ENCODE results near the gene NAPEPLD.
A peak's percentile ranks its signal among the peaks of the same experiment; 100 is the strongest.
"Not testable (repeated sequence)": the region's sequence is repeated elsewhere in the genome, so short reads cannot be mapped to it uniquely, and the experiment has no call there.

NAPEPLD gene

DNA sequence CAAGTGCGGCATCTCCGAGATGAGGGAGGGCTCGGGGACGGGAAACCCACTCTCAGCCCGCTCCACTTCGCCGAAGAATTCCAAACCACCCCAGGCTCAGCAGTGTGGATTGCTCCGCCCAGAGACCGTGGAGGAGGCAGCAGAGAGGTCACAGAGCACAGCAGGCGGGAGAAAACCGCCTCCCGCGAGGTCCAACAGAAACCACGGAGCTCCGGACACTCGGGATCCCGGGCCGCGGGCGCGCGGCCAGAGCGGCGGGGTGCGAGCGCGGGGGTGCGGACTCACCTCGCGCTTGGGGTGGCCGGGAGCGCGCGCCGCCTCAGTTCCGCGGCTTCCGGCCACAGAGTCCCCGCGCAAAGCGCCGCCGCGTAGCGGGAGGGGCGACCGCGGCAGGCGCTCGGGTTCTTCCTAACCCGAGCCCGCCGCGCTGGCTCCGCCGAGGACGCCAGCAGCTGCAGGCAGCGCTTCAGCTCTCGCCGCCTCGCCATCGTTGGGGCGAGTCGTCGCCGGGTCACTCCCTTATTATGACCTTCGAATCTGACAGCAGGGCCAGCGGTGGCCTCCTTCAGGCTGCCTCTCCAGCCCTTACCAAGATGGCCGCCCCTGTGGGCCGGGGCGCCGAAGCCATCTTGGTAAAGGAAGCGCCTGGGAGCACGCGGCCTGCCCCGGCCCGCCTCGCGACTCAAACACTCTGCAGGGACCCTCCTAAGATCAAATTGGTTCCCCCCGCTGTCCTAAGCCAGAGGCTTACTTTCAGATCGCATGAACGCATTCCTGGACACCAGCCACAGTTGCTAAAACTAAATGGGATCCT is at the start of gene NAPEPLD:
NAPEPLD (minus strand) TSS at position 106 of the 814 bp plus-strand sequence. CDS start 20,323 bp downstream, outside the sequence.
- H3K4me3 ChIP-seq (ENCODE audit: low read length), result peak within 1 kb of the TSS; percentile 86
- no peak for TF ChIP-seq CTCF (conservative IDR thresholded peaks at IDR 0.05; ENCODE audit: low read length)
- DNase-seq (ENCODE audit: low read depth), result peak; percentile 87

GRCh38 chr7:103198079-103198478 is 49.2 kb upstream of the NAPEPLD start:
- H3K4me3 ChIP-seq (ENCODE audit: low read length); DNase-seq (ENCODE audit: low read depth): not testable (repeated sequence)

- H3K4me3 ChIP-seq (ENCODE audit: low read length); DNase-seq (ENCODE audit: low read depth): not testable (repeated sequence)
These were observed 46.5 kb upstream of the NAPEPLD start for GRCh38 chr7:103195364-103195763.

DNA sequence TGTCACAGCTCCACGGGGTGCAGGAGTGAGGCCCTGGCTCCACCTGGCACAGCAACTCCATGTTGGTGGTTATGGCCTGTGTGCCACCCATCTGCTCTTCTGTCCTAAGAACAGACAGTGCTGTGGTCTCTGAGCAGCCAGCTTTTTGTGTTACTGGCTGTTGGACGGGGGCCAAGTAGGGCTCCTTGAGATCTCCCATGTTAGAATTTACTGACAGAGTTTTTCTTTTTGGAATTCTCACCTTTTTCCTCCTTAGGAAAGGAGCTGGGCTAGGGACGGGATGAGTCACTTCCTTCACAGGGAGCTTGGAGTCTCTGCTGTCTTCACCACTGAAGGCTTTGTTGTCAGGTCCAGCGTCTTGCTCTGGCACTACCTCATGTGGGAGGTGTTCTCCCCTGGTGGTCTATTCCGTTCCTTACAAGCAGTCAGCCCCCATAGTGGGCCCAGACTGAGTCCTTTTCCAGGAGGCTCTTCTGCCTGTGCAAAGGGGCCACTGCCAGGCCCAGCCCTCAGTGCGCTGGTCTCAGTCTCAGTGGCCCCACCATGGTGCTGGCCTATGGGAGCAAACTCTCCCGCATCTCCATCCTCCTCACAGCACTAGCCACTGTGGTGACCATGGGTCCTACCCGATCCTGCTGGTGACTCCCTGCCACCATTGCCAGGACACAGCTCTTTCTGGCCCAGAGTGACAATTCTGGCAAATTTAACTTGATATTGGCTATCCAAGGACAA is 23.7 kb upstream of the NAPEPLD start:
- not testable (repeated sequence) for H3K4me3 ChIP-seq (ENCODE audit: low read length); DNase-seq (ENCODE audit: low read depth)

DNA sequence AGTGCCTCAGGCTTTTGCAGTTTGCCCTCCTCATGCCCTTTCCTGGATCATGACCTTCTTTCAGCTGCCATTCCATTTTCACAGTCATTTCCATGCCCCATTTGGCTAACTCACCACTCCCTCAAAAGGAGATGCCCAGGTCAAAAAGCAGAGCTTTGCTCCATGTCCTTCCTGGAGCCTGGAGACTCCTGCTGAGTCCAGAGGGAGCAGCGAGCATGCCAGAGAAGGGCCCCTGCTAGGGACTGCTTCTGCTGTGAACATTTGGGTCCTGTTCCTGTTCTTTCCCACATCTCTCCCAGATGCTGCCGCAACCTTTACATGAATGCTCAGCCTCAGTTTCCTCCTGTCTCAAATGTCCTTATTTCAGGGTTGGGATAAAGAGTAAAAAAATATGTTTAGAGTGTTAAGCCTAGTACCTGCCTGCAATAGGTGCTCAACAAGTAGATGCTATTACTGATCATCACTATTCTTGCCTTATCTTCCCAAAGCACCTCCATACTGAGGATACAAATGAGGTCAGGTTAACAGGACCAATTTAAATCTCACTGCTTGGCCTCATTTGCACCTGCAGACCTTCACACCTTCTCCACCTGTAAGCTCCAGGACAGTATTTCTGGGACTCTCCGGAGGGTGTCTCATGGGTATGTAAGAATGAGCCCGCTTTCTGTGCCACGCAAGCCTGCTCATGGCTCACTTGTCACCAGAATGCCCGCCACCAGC is 23.0 kb upstream of the NAPEPLD start:
- not testable (repeated sequence) for DNase-seq (ENCODE audit: low read depth); H3K4me3 ChIP-seq (ENCODE audit: low read length)

DNA sequence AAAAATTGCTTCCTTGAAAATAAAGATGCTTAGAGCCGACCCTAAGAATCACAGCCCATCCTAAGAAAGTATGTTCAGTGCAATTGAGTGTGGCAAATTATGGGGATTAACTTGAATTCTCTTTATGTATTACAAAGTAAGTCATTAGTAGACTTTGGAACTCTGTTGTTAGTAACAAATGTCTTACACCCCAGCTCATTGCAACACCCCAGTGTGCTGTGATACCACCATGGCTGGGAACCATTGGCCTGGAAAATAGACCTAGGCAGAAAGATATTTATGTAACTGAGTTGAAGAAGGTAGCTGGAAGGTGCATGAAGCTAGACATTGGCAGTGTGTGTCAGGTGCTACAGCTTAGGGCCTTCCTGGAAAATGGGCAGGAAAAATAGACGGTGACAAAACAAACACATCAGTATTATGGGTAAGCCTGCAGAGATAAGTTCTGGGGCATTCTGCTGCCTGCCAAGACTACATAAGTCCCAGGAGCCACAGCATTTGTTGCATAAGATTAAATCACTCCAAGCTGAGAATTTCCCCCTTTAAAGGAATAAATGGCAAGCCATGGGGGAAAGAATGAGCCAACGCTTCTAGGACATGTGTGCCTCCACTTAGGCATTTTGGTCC is 18.1 kb upstream of the NAPEPLD start:
- DNase-seq (ENCODE audit: low read depth); H3K4me3 ChIP-seq (ENCODE audit: low read length): not testable (repeated sequence)

- not testable (repeated sequence) for H3K4me3 ChIP-seq (ENCODE audit: low read length); DNase-seq (ENCODE audit: low read depth)
These were observed 14.4 kb upstream of the NAPEPLD start for GRCh38 chr7:103163087-103163825.

GRCh38 chr7:103162641-103163040 is 13.7 kb upstream of the NAPEPLD start:
- DNase-seq (ENCODE audit: low read depth), result peak; percentile 53
- H3K4me3 ChIP-seq (ENCODE audit: low read length), result not testable (repeated sequence)

DNA sequence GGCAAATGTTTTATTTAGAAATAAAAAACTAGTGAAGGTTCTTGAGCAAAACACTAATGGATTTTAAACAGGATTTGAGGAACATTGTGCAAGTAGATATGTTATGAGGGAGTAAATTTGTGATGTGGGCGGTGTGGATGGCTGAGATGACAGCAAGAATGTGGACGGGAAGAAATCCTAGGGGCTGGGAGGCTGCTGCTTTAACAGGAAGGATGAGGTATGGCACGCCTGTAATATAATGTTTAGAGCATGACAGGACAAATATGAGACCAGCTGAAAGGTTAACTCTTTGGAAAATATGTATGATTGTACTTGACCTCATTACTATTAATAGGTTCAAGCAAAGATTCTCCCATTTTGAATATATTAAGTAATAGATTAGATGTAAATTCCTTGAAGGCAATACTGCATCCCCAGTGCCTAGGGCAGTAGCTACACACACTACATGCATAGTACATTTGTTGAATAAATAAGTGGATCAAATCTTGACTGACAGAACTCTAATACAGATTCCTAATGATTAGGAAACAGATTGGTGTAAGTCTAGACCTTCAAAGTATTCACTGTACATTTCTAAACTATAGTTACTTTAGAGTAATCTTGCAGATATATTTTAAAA is 13.2 kb upstream of the NAPEPLD start:
- H3K4me3 ChIP-seq (ENCODE audit: low read length), result not testable (repeated sequence)
- peak; percentile 22 for DNase-seq (ENCODE audit: low read depth)

DNA sequence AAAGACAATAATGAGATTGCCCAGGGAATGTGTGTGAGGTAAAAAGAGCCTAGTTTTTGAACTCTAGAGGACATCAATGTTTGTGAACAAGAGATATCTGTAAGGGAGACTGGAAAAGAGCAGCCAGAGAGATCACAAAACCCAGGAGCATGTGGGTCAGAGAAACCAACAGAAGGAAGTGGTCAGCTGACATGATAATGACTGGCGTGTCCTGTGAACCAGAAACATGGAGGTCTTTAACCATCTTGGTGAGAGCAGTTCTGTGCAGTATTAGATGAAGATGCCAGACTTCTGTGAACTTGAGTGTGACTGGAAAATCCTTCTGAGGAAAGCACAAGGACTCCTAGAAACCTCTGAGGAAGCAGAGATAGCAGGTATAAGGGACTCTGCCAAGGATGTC is 10.2 kb upstream of the NAPEPLD start:
- not testable (repeated sequence) for DNase-seq (ENCODE audit: low read depth); H3K4me3 ChIP-seq (ENCODE audit: low read length)

- DNase-seq (ENCODE audit: low read depth); H3K4me3 ChIP-seq (ENCODE audit: low read length): not testable (repeated sequence)
These were observed 6.6 kb upstream of the NAPEPLD start for GRCh38 chr7:103155331-103156024.

All from AG10803 (cell line).